Ramos (cell line): ENCODE measurements around the gene ATP8A2.

ENCODE experiments used
- in situ Hi-C: fragments of 300-500 bp; cut with MboI; formaldehyde crosslinking; loops from one replicate; pipeline ENCODE4 v1.14.3; 2022; ENCODE audit warnings: low sequenced_read_pairs; ENCODE audit not compliant: unreplicated experiment

The ATP8A2 gene

DNA sequence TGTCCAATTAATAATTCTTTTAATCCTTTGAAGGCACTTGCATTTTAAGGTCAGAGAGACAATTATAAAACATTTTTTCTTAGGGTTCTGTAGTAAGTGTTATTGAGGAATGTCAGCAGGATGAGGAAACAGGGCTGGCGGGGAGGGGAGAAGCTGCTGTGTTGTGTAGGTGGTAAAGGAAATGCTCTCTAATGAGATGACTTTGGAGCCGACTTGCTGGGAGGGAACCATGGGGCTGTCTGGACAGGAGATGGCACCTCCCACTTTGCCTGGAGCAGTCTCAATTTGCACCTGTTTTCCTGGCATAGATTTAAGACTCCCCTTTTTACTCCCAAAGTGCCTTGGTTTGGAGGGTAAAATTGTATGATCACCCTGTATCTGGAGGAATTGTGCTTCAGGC lies 230.4 kb downstream of the ATP8A2 start:
- in situ Hi-C loops, result no loop called here

DNA sequence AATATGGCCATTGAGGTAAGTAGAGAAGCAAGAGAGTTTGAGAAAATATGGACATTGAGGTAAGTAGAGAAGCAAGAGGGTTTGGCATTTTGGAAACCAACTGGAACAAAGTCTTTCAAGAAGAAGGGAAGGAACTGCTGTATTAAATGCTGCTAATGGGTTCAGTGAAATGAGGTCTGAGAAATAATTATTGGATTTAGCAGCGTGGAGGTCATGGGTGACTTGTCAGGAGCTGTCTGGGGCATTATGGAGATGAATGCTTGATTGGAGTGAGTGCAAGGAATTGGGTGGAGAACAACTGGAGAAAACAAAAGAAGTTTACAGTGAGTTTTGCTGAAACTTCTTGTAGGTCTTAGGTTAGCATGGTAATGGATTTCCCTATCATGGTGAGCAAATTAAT lies 232.3 kb downstream of the ATP8A2 start:
- in situ Hi-C loops, result no loop called here

DNA sequence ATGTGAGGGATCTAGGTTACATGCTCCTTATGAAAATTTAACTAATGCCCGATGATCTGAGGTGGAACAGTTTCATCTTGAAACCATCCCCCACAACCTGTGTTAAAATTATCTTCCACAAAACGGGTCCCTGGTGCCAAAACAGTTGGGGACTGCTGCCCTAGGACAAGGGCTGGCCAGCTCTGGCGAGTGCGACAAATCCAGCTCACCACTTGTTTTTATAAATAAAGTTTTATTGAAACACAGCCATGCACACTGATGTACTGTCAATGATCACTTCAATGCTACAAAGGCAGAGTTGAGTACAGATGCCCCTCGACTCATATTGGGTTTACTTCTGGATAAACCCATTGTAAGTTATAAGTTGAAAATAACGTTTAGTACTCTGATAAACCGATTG lies 235.3 kb downstream of the ATP8A2 start:
- in situ Hi-C loops, result no loop called here

DNA sequence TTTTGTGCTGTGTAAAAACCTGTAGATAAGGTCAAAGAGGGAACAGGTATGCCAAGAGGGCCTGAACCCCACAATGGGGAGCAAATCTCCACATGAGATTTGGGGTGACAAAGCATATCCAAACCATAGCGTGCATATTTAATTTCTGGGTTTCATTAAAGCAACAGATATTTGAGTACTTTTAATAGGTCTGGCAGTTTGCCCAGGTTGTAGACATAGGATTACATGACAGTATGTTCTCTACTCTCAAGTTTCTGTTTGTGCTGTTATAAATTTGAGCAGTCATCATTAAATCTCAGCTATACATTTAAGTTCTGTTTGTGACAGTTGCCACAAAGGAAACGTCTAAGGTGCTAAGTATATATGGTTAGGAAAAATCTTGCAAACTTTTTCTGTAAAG lies 236.4 kb downstream of the ATP8A2 start:
- in situ Hi-C loops, result no loop called here

DNA sequence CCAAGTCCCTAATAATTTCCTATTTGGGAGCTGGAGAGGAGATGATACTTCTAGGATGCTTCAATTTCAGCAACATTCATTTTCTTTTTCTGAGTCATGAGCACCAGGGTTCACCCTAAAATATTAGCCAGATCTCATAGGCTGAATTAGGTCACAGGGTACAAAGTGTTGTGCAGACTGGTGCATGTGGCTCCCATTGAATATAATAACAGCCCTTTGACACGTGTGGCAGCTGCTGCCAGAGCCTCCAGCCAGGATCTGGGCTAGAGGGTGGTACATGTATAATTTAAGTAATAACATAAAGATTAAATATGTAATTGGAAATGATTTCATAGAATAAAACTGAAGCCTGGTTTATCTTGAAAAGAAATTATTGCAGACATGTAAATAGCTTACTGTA lies 244.9 kb downstream of the ATP8A2 start:
- in situ Hi-C loops, result no loop called here

DNA sequence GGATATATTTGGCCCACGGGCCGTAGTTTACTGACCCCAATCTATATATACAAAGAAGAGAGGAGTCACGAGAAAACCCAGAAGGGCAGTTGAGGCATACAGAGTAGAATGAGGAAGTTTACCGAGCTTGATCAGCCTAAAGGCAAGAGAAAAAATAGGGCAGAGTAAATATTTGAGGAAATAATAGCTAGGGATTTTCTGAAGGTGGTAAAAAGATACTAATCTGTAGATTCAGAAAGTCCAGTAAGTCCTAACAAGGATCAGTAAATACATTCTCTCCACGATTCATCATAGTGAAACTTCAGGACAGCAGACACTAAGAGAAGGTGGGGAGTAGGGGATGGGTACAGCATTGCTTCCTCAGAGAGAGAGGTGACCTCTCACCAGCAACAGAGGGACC lies 248.1 kb downstream of the ATP8A2 start:
- in situ Hi-C loops, result no loop called here

DNA sequence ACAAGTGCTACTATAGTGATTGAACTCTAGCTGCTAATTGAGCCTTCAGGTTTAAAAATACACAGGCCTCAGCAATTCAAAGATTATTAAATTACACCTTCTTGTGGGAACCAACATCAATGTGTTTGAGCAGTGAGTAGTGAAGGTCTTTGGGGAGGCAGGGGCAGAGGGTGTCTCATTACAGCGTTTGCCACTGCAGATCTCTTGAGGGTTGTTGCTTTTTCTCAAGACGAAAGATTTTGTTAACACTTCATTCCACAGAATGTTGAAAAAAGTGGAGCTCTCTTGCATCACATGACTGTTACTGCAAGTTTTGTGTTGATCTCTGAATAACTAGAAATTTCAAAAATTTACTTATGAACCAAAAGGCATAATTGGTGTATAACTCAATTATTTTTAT lies 253.6 kb downstream of the ATP8A2 start:
- in situ Hi-C loops, result no loop called here

DNA sequence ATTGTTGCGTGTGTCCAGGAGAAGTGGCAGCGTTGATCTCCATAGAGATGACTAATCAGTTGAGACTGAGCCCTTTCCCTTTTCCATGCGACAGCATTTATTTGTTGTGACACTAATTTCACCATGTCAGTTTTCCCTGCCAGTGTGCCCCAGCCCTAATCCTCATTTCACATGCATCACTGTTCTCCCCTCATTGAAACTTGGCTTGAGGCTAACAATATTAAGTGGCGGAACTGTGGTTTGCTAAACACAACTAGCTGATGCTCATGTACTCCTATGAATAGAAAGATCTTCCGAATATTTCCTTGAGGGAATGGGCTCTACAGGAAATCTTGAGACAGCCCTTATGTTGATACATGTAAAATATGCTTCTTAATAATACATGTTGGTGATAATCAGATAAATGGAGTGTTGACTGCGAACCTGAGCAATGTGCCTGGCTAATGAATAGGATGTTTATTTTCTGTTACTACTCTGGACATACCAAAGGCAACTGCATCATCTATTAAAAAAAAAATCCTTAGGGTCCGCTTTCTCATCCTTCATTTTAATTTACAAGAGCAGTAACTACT lies 258.6 kb downstream of the ATP8A2 start:
- in situ Hi-C loops, result no loop called here

DNA sequence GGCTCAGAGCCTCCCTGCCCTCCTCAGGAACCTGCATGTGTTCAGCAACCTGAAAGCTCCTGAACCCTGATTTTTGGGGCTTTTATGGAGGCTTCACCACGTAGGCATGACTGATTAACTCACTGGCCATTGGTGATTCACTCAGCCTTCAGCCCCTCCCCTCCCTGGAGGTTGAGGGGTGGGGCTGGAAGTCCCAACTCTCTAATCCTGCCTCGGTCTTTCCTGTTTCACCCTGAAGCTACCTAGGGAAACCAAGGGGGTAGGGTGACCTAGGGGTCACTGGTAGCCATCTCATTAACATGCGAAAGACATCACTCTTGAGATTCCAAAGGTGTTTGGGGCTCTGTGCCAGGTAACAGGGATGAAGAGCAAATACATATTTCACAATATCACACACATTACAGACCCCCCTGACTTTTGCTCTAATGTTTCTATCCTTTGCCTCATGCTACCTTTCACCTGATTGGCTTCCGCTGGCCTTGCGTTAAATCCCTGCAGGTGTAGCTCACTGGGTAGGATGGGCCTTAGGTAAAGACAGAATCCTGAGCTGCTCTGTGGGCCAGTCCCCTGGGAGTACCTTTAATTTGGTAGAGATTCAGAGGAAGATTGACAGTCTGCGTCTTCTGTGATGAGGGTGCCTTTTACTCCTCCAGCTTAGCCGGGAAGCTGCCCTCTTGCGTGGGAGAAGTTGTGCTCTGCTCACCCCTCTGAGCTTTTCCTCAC lies 260.6 kb downstream of the ATP8A2 start:
- in situ Hi-C loops, result no loop called here

DNA sequence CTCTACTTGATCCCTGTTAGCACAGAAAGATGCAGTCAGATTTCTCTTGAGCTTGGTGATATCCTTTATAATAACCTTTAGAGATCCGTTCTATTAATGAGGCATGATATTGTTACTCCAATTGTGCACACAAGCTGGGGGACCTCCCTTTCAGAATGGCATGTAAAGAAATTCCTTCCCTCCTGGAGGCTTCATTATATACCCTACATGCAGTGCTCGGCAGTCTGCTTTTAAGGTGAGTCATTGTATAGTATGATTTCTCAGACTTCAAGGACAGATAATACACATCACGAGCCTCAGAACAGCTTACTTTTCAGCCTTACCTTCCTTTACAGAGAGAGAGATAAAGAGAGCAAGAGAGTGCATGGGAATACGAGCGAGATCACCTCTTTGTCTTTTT lies 261.3 kb downstream of the ATP8A2 start:
- in situ Hi-C loops, result no loop called here

DNA sequence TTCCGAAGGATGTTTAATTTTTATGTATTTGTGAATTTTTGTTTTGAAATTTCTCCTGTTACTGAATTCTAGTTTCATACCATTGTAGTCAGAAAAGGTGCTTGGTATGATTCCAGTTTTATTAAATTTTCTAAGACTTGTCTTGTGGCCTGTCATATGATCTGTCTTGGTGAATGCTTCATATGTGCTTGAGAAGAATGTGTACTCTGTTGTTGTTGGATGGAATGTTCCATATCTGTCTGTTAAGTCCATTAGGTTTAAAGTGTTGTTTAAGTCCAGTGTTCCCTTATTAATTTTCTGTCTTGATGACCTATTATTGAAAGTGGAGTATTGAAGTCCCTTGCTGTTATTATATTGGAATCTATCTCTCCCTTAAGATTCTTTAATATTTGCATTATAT lies 273.9 kb downstream of the ATP8A2 start:
- in situ Hi-C loops, result no loop called here

DNA sequence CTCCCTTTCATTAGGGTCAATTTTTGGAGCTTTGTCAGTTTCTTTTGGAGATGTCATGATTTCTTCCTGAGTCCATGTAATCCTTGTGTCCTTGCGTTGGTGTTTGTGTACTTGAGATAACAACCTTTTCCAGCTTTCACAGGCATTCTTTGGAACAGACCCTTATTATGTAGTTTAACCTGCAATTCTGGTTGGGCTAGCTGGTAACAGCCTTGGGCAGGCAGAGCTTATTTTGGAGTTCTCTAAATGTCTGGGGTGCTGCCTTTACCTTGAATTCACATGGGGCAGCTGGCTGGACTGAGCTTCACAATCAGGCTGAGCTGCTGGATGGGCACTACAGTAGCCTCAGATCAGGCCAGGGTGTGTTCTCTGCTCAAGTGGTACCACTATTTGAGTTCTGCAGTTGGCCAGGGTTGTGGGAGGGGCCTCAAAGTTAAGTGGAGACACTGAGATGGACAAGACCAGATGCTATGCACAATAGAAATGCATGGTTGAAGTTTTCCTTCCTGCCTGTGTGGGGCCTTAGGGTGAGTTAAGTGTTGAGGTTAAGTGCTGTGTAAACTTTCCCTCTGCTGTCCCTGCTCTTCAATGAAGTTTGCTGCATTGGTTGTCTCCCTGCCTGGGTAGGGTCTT lies 277.3 kb downstream of the ATP8A2 start:
- in situ Hi-C loops, result no loop called here

DNA sequence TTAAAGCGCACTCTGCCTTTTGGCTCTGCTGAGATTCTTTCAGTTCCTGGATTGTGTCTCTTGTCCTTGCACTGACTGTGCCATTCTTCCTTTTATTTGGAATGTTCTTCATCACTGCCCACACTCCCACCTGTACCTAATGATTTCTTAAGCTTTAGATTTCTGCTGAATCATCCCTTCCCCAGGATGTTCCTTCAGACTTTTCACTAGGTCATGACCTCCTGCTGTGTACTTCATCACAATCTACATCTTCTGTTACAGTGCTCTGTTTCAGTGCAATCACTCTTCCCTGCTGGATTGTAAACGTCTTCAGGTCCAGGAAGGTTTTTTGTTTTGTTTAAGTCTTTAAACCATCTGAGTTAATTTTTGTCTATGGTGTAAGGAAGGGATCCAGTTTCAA lies 281.0 kb downstream of the ATP8A2 start:
- in situ Hi-C loops, result no loop called here

DNA sequence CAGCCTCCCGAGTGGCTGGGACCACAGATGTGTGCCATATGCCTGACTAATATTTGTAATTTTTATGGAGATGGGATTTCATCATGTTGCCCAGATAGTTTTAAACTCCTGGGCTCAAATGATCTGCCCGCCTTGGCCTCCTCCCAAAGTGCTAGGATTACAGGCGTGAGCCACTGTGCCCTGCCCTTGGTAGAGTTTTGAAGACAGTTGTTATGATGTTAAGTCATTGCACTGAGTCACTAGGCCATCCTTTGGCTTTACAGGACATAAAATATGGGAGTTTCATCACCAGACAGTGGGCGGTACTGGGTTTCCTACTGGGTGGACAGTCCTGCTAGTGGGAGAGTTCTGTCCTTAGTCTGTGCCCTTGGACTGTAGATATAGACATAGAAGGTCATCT lies 282.5 kb downstream of the ATP8A2 start:
- in situ Hi-C loops, result no loop called here

DNA sequence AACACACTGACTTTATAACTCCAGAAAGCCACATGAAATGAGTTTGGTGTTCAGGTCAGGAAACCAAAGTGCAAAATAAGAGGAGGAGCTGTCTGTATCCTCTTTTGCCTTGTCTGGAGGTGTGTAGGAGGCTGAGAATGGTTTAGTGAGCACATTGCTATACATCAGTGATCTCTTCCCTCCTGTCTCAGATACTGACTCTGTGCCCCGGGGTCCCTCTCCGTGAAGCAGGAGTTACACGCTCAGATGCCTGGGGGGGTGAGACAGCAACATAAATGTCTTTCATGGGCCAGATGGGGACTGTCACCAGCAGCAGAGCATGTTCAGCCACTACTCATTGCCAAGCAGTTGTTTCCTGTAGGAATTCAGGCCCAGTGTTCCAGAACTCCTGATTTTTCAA lies 285.4 kb downstream of the ATP8A2 start:
- in situ Hi-C loops, result no loop called here

DNA sequence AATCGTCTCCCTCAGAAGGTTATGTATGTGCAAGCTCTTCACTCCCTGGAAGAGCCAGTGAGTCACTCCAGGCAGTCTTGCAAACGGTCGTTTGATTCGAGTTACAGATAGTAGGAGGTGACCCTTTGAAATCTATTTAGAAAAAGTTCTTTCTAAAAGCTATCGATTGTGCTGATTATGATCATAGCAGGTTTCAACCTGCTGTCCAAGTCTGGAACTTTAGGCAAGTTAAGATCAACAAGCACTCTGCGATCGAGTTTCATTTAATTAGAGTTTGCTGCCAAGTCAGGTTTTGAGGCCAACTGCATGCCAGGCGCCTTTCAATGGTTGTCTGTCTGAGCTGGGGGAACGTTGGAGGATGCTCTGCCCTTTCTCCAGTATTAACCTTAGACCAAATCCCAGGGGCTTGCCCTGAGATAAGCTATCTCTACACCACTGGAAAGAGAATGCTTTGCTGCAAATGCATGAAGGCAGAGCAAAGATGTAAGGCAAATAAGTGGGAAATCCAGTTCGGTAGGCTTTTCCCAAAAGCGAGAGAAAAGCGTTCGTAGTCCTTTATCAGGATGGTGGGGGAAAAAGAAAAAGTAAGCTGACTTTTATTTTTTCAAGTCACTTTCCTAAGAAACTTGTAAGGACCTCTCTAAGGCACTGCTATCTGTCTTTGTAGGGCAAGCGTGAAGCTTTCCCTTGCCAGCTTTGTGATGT lies 287.5 kb downstream of the ATP8A2 start:
- in situ Hi-C loops, result no loop called here

DNA sequence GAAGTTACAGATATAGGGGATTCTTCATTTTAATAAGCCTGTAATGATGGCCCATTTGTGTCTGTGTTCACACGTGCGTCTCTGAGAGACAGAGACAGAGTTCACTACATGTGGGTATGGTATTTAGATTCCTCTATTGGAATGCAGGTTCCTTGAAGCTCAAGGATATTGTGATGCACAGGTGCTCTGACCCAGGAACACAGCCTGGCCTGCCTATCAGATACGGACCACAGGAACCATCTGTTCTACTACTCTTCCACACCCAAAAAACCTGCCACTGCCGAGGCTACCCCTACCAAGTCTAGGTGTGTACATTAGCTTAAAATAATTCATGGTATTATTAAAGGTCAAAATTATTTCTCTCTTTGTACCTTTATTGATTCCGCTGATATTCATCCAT lies 289.2 kb downstream of the ATP8A2 start:
- in situ Hi-C loops, result no loop called here

DNA sequence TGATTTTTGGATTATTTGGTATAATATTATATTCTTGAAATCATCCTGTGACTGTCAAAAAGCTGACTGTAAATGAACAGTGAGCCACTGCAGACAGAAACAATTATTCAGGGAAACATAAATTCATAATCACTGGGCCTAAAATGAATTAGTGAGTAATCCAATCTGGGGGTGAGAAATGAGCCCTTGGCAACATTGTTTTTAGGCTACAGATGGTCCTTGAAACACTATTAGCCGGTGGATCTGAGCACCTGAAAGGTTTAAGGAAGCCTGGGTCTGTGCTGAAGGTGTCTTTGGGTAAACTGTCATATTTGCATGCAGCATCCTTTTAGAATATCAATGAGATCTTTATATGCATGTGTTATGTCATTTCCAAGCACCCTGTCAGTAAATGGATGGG lies 290.7 kb downstream of the ATP8A2 start:
- in situ Hi-C loops, result no loop called here

DNA sequence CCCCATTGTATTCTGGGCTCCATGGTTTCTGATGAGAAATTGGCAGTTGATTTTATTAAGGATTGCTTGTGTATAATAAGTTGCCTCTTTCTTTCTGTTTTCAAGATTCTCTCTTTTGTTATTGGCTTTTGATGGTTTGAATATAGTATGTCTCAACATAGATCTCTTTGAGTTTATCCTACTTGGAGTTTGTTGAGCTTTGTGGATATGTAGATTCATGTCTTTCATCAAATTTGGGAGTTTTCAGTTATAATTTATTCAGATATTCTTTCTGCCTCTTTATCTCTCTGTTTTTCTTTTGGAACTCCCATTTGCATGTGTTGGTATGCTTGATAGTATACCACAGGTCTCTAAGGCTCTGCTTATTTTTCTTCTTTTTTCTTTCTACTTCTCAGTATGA lies 296.6 kb downstream of the ATP8A2 start:
- in situ Hi-C loops, result no loop called here

DNA sequence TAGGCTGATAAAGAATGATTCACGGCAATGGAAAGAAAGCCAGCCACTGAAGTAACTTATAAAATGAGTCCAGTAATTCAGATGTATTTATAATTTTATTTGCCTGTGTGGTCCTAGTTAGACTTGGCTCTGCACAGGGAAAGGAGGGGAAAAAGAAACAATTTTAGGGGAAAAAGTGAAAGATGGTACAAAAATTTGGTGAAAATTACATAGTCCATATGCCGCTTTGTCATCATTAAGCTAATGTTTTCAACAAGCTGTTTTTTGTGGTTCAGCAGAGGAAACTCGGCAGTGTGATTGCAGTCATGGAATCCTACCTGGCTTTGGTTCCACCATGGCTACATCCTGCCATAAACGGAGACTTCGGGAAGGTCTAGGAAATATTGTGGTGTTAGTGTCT lies 301.9 kb downstream of the ATP8A2 start:
- in situ Hi-C loops, result no loop called here

DNA sequence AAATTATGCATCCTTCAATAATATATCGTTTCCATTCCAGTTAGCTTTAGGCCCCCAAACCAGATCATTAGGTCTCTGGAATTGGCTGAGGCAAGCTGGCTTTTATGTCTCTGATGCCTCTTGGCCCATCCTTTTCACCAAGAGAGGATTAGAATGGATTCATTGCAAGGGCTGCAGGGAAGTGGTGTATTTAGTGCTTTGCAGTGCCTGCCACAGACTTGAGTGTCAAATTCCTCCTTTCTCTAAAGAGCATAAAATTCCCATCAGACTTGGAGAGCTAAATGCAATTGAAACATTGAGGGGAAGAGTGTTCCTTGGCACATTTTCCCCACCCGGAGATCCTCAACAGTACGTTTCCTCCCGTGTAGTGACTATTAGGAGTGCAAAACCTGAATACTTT lies 302.6 kb downstream of the ATP8A2 start:
- in situ Hi-C loops, result no loop called here
